NCI-H146 treated with DMSO at 0.1 percent for 48 hours (cell line): ENCODE results near the gene ZNF415.

Source experiments
- DNase-seq: peaks from one replicate; lab custom pipeline; 2025; ENCODE audit not compliant: unreplicated experiment; lab: John Stamatoyannopoulos, UW

ZNF415 gene

GRCh38 chr19:53057904-53058580 is 74.7 kb downstream of the ZNF415 start:
- DNase-seq: no peak
